H9 (cell line): ENCODE measurements around the gene AMT. TPM values are rescaled to one million over a fixed set of nuclear protein-coding genes. Genes with fewer than 3 reads are reported as not detected.

Experiments
- DNase-seq: peaks from one replicate; pipeline ENCODE4 v3.0.0-alpha.2; 2017
- H2AFZ ChIP-seq: one replicate; pipeline ENCODE4 v1.6.1; 2013; ENCODE audit warnings: mild to moderate bottlenecking, low read length, control low read depth, moderate library complexity
- H2AK5ac ChIP-seq: 2 replicates; pipeline ENCODE4 v1.6.1; 2013; ENCODE audit warnings: low read length, control low read depth, mixed read lengths; ENCODE audit not compliant: insufficient read length
- H2BK120ac ChIP-seq: one replicate; pipeline ENCODE4 v1.6.1; 2013; ENCODE audit warnings: low read depth, mild to moderate bottlenecking, low read length, control low read depth, inconsistent platforms; ENCODE audit not compliant: poor library complexity, severe bottlenecking
- H2BK12ac ChIP-seq: 2 replicates; pipeline ENCODE4 v1.6.1; 2013; ENCODE audit warnings: low read length, control low read depth, mixed read lengths, low read depth; ENCODE audit not compliant: insufficient read length
- H2BK15ac ChIP-seq: 2 replicates; pipeline ENCODE4 v1.6.1; 2013; ENCODE audit warnings: low read depth, low read length, control low read depth
- H2BK20ac ChIP-seq: one replicate; pipeline ENCODE4 v1.6.1; 2013; ENCODE audit warnings: low read depth, mild to moderate bottlenecking, low read length, control low read depth, inconsistent platforms; ENCODE audit not compliant: poor library complexity, severe bottlenecking
- H2BK5ac ChIP-seq: 2 replicates; pipeline ENCODE4 v1.6.1; 2013; ENCODE audit warnings: low read length, control low read depth, mixed read lengths; ENCODE audit not compliant: insufficient read length
- H3K14ac ChIP-seq: 2 replicates; pipeline ENCODE4 v1.6.1; 2013; ENCODE audit warnings: low read length, control low read depth; ENCODE audit not compliant: insufficient read depth
- H3K18ac ChIP-seq: 2 replicates; pipeline ENCODE4 v1.6.1; 2013; ENCODE audit warnings: low read depth, mild to moderate bottlenecking, mixed read lengths, low read length, control low read depth; ENCODE audit not compliant: insufficient read length
- H3K23ac ChIP-seq: 2 replicates; pipeline ENCODE4 v1.6.1; 2013; ENCODE audit warnings: low read length, control low read depth, mixed read lengths, low read depth; ENCODE audit not compliant: insufficient read length
- H3K23me2 ChIP-seq: 2 replicates; pipeline ENCODE4 v1.6.1; 2013; ENCODE audit warnings: low read depth, mild to moderate bottlenecking, mixed read lengths, low read length, control low read depth; ENCODE audit not compliant: insufficient read length, poor library complexity, severe bottlenecking
- H3K27ac ChIP-seq: 2 replicates; pipeline ENCODE4 v1.5.1; 2013; ENCODE audit warnings: low read length, control low read depth, mixed read lengths, low read depth; ENCODE audit not compliant: insufficient read length
- H3K27me3 ChIP-seq: 2 replicates; pipeline ENCODE4 v1.6.1; 2013; ENCODE audit warnings: low read length, control low read depth, inconsistent platforms; ENCODE audit not compliant: insufficient read depth
- H3K4ac ChIP-seq: 2 replicates; pipeline ENCODE4 v1.6.1; 2013; ENCODE audit warnings: low read depth, mild to moderate bottlenecking, control low read depth, inconsistent platforms, low read length, moderate library complexity
- H3K4me1 ChIP-seq: 2 replicates; pipeline ENCODE4 v1.6.1; 2013; ENCODE audit warnings: low read length, control low read depth, inconsistent platforms; ENCODE audit not compliant: insufficient read depth
- H3K4me2 ChIP-seq: 2 replicates; pipeline ENCODE4 v1.6.1; 2013; ENCODE audit warnings: low read length, control low read depth, mixed read lengths; ENCODE audit not compliant: insufficient read length, insufficient read depth
- H3K56ac ChIP-seq: 2 replicates; pipeline ENCODE4 v1.6.1; 2013; ENCODE audit warnings: low read depth, mild to moderate bottlenecking, mixed read lengths, low read length, control low read depth; ENCODE audit not compliant: insufficient read length
- H3K79me1 ChIP-seq: 2 replicates; pipeline ENCODE4 v1.6.1; 2013; ENCODE audit warnings: low read depth, mild to moderate bottlenecking, moderate library complexity, low read length, control low read depth, inconsistent platforms; ENCODE audit not compliant: insufficient read depth, poor library complexity, severe bottlenecking
- H3K79me2 ChIP-seq: 2 replicates; pipeline ENCODE4 v1.6.1; 2013; ENCODE audit warnings: low read length, control low read depth, inconsistent platforms; ENCODE audit not compliant: insufficient read depth
- H3K9ac ChIP-seq: 2 replicates; pipeline ENCODE4 v1.6.1; 2013; ENCODE audit warnings: low read length, control low read depth, mixed read lengths; ENCODE audit not compliant: insufficient read length; ENCODE audit errors: extremely low read depth
- H3K9me3 ChIP-seq: one replicate; pipeline ENCODE4 v1.6.1; 2013; ENCODE audit warnings: low read depth, low read length, inconsistent platforms; ENCODE audit not compliant: control insufficient read depth
- H3T11ph ChIP-seq: one replicate; pipeline ENCODE4 v1.6.1; 2013; ENCODE audit warnings: mild to moderate bottlenecking, low read length, control low read depth, inconsistent platforms
- H4K20me1 ChIP-seq: one replicate; pipeline ENCODE4 v1.6.1; 2013; ENCODE audit not compliant: control insufficient read depth, insufficient read length, insufficient read depth
- H4K5ac ChIP-seq: 2 replicates; pipeline ENCODE4 v1.6.1; 2013; ENCODE audit warnings: low read depth, mild to moderate bottlenecking, mixed read lengths, low read length, control low read depth; ENCODE audit not compliant: insufficient read length
- H4K8ac ChIP-seq: replicated peaks from 2 replicates; pipeline ENCODE4 v1.6.1; 2013; ENCODE audit warnings: low read length, control low read depth, mixed read lengths, low read depth; ENCODE audit not compliant: insufficient read length
- H4K91ac ChIP-seq: 2 replicates; pipeline ENCODE4 v1.6.1; 2013; ENCODE audit warnings: low read depth, mild to moderate bottlenecking, moderate library complexity, mixed read lengths, low read length, control low read depth; ENCODE audit not compliant: insufficient read length
- H3K27ac Mint-ChIP-seq, 3 experiments: 2 replicates in 2 of 3; 3 replicates in 1 of 3; pipeline ENCODE4 v1.8.0; 2020 to 2021; ENCODE audit warnings: mixed read lengths in 3 of 3, mild to moderate bottlenecking in 1 of 3, moderate library complexity in 1 of 3
- H3K27me3 Mint-ChIP-seq: 2 replicates; pipeline ENCODE4 v1.8.0; 2021; ENCODE audit warnings: low read depth, mild to moderate bottlenecking, moderate library complexity, mixed read lengths
- H3K36me3 Mint-ChIP-seq, 3 experiments: 2 replicates in 2 of 3; 3 replicates in 1 of 3; pipeline ENCODE4 v1.8.0; 2020 to 2021; ENCODE audit warnings: low read depth in 3 of 3, mixed read lengths in 3 of 3; ENCODE audit not compliant: insufficient read depth in 1 of 3
- H3K4me1 Mint-ChIP-seq, 2 experiments: 2 replicates each; pipeline ENCODE4 v1.8.0; 2020; ENCODE audit warnings: mixed read lengths in 2 of 2
- H3K4me3 Mint-ChIP-seq, 2 experiments: 2 replicates in 1 of 2; 3 replicates in 1 of 2; pipeline ENCODE4 v1.8.0; 2020 to 2021; ENCODE audit warnings: mild to moderate bottlenecking in 2 of 2, mixed read lengths in 2 of 2, moderate library complexity in 1 of 2
- H3K9me3 Mint-ChIP-seq, 2 experiments: 2 replicates in 1 of 2; 3 replicates in 1 of 2; pipeline ENCODE4 v1.8.0; 2020; ENCODE audit warnings: mild to moderate bottlenecking in 2 of 2, mixed read lengths in 2 of 2, moderate library complexity in 1 of 2
- CTCF ChIP-seq: fragments of 200-600 bp; sonication (generic); conservative IDR thresholded peaks from 3 replicates; pipeline ENCODE4 v1.8.0; 2021; ENCODE audit warnings: antibody characterized with exemption, mild to moderate bottlenecking
- WGBS: extraction: QIAGEN DNeasy Blood & Tissue Kit; methylation state at CpG from one replicate; pipeline ENCODE4 v1.1.7; 2013; ENCODE audit warnings: missing lambda C conversion rate, low lambda C conversion rate, mixed read lengths; ENCODE audit not compliant: insufficient read length; ENCODE audit errors: extremely low coverage; 5-methylcytosine and 5-hydroxymethylcytosine counted together
- total RNA-seq: library from RNA; stranded (reverse); gene quantifications from 2 replicates; pipeline ENCODE4 v1.2.1, GENCODE V29; 2021

Gene AMT
- total RNA-seq, 1 experiment from 2014 or later: 41.2 TPM

- H3K27ac ChIP-seq: no peak overlapping the region
- no peaks in the 10 kb centered on the region for H3K79me2 ChIP-seq
- no peak overlapping the region for H4K8ac ChIP-seq
- H3T11ph ChIP-seq: no peak overlapping the region
- no peak overlapping the region for H2BK12ac ChIP-seq
- no peaks in the 10 kb centered on the region for H3K9me3 Mint-ChIP-seq
- no peak for TF ChIP-seq CTCF
- H3K27ac Mint-ChIP-seq: no peak overlapping the region; a peak in 1 of 7 replicates
- peaks cover 6% of the 10 kb centered on the region for H3K23me2 ChIP-seq
- H2AFZ ChIP-seq: no peak overlapping the region
- no peak overlapping the region for H3K4me2 ChIP-seq
- H3K36me3 Mint-ChIP-seq: peaks cover 2 to 11% (median 10%) of the 10 kb centered on the region in 3 experiments; a peak in 5 of 7 replicates
- peaks cover 8 to 10% of the 10 kb centered on the region in 2 experiments for H3K4me1 Mint-ChIP-seq
- no peaks in the 10 kb centered on the region for H3K9me3 ChIP-seq
- WGBS: no CpG with 5 or more reads among the region's 2 CpGs
- no peaks in the 10 kb centered on the region for H3K27me3 ChIP-seq
- peak overlapping the region; percentile 78 to 95 for H3K4me3 Mint-ChIP-seq
- no peak overlapping the region for H4K5ac ChIP-seq
- H3K14ac ChIP-seq: no peak overlapping the region
- no peaks in the 10 kb centered on the region for H3K4me1 ChIP-seq
- H3K56ac ChIP-seq: no peak overlapping the region
- H2BK20ac ChIP-seq: no peak overlapping the region
- no peak overlapping the region for H2AK5ac ChIP-seq
- no peak overlapping the region for H2BK5ac ChIP-seq
- H2BK120ac ChIP-seq: no peak overlapping the region
- no peak overlapping the region for H3K9ac ChIP-seq
- H3K23ac ChIP-seq: no peak overlapping the region
- no peak overlapping the region for H3K18ac ChIP-seq
- no peaks in the 10 kb centered on the region for H4K20me1 ChIP-seq
- DNase-seq: no peak
- no peaks in the 10 kb centered on the region for H3K27me3 Mint-ChIP-seq
- H3K4ac ChIP-seq: no peak overlapping the region
- no peak overlapping the region for H4K91ac ChIP-seq
- H3K79me1 ChIP-seq: no peaks in the 10 kb centered on the region
- H2BK15ac ChIP-seq: no peak overlapping the region
Observed at GRCh38 chr3:49427586-49427985, 5.3 kb upstream of the AMT start.
